ENCODE measurements around the gene ZCCHC9.

Gene ZCCHC9

DNA sequence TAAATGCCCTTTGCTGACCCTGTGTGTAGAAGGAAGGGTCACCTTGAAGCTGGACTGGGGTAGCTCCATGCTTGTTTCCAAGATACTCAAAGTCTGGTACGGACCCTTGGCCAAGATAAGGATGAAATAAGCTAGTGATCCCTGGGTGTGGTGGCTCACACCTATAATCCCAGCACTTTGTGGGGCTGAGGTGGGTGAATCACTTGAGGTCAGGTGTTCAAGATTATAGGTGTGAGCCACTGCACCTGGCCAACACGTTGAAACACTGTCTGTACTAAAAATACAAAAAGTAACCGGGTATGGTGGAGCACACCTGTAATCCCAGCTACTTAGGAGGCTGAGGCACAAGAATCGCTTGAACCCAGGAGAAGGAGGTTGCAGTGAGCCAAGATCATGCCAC is 59.3 kb downstream of the ZCCHC9 start:
- no peak for DNase-seq

DNA sequence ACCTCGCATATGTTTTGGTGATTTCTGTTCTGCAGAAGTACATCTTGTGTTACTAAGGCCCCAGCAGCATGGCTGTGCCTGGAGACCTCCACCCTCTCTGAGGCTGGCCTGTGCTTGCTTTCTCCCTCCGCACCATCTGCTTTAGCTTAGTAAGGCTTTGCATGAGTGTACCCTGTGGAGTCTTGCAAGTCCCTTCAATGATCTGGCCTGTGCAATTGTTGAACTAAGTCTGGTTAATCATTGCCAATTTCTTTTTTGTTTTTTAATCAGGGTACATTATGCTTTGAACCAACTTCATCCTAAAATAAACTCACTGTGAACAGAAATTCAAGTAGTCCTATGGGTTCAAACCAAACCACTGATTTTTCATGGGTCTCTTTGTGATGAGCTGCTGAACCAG is 60.2 kb downstream of the ZCCHC9 start:
- DNase-seq = no peak
